ENCODE results near the gene CACHD1.

The CACHD1 gene

GRCh38 chr1:64545118-64545843, 75.4 kb downstream of the CACHD1 start:
- no peak for TF ChIP-seq CTCF (IDR thresholded peaks at IDR 0.05)
- Histone ChIP-seq H3K4me1 (peaks cover 0 to 25% (median 13%) of the 10 kb centered on the region in 4 donors), H3K27me3 (no peaks in the 10 kb centered on the region), H3K9me3 (no peaks in the 10 kb centered on the region), H3K36me3 (no peaks in the 10 kb centered on the region), H3K4me3 (no peak overlapping the region), H3K27ac (no peak overlapping the region)
- intact Hi-C loops (cut with DNase I; ENCODE audit: low total_unique reads) = no loop called here
- no peak for DNase-seq

GRCh38 chr1:64546013-64546412, 76.1 kb downstream of the CACHD1 start:
- Histone ChIP-seq H3K36me3 (no peaks in the 10 kb centered on the region), H3K4me3 (no peak overlapping the region), H3K4me1 (peaks cover 0 to 25% (median 13%) of the 10 kb centered on the region in 4 donors), H3K9me3 (no peaks in the 10 kb centered on the region), H3K27me3 (no peaks in the 10 kb centered on the region), H3K27ac (peak overlapping the region in 1 of 2 donors; percentile 37)
- no peak for DNase-seq
- intact Hi-C loops (cut with DNase I; ENCODE audit: low total_unique reads) = no loop called here
- TF ChIP-seq CTCF (IDR thresholded peaks at IDR 0.05) = no peak

GRCh38 chr1:64549464-64550239, 79.7 kb downstream of the CACHD1 start:
- intact Hi-C loops (cut with DNase I; ENCODE audit: low total_unique reads) = no loop called here
- no peaks in the 10 kb centered on the region for H3K9me3 ChIP-seq
- no peak for TF ChIP-seq CTCF (IDR thresholded peaks at IDR 0.05)
- no peaks in the 10 kb centered on the region for H3K36me3 ChIP-seq
- H3K4me3 ChIP-seq = no peak overlapping the region
- DNase-seq = no peak
- no peaks in the 10 kb centered on the region for H3K27me3 ChIP-seq
- H3K4me1 ChIP-seq = peaks cover 0 to 17% (median 13%) of the 10 kb centered on the region in 4 donors
- H3K27ac ChIP-seq = no peak overlapping the region

- Histone ChIP-seq H3K4me1 (peaks cover 0 to 13% (median 9%) of the 10 kb centered on the region in 4 donors), H3K4me3 (no peak overlapping the region)
- intact Hi-C loops (cut with DNase I; ENCODE audit: low total_unique reads) = no loop called here
These were observed 80.6 kb downstream of the CACHD1 start for GRCh38 chr1:64550510-64550909.

More at GRCh38 chr1:64550510-64550909, 80.6 kb downstream of the CACHD1 start:
- no peaks in the 10 kb centered on the region for H3K36me3 ChIP-seq
- no peak overlapping the region for H3K27ac ChIP-seq
- no peak for DNase-seq
- no peaks in the 10 kb centered on the region for H3K9me3 ChIP-seq
- TF ChIP-seq CTCF (IDR thresholded peaks at IDR 0.05) = no peak
- H3K27me3 ChIP-seq = no peaks in the 10 kb centered on the region
